Esophagus muscularis mucosa (tissue), 4 donors: Measurements from ENCODE around the gene DCDC2C. TPM values are rescaled to one million over a fixed set of nuclear protein-coding genes. Genes with fewer than 3 reads are reported as not detected.

ENCODE experiments used
- DNase-seq: peaks from one replicate; pipeline ENCODE4 v3.0.0-alpha.2; 2017; ENCODE audit errors: extremely low spot score
- H3K27ac ChIP-seq, 4 donors: fragments of 200-600 bp; sonication (generic); replicated peaks in 1 of 4; 1 replicate in 3 of 4; 2 replicates in 1 of 4; pipeline ENCODE4 v1.5.1; 2016 to 2019; ENCODE audit warnings: mild to moderate bottlenecking in 1 of 4
- H3K27me3 ChIP-seq, 4 donors: fragments of 200-600 bp; sonication (generic); one replicate each; pipeline versions ENCODE4 v1.5.1 to v1.6.0; 2016 to 2019
- H3K36me3 ChIP-seq, 4 donors: fragments of 200-600 bp; sonication (generic); one replicate each; pipeline ENCODE4 v1.5.1; 2016 to 2019
- H3K4me1 ChIP-seq, 4 donors: fragments of 200-600 bp; sonication (generic); one replicate each; pipeline ENCODE4 v1.5.1; 2016 to 2019
- H3K4me3 ChIP-seq, 4 donors: fragments of 200-600 bp; sonication (generic); 1 replicate in 2 of 4; 2 replicates in 2 of 4; pipeline ENCODE4 v1.5.1; 2016 to 2019; ENCODE audit warnings: mild to moderate bottlenecking in 4 of 4, moderate library complexity in 1 of 4
- H3K9me3 ChIP-seq, 4 donors: fragments of 200-600 bp; sonication (generic); 1 replicate in 3 of 4; 2 replicates in 1 of 4; pipeline ENCODE4 v1.5.1; 2016 to 2019
- EP300 ChIP-seq: sonication (generic); formaldehyde crosslinking; IDR thresholded peaks from one replicate; pipeline ENCODE4 v1.6.1; 2017; ENCODE audit warnings: antibody characterized with exemption
- POLR2A ChIP-seq: fragments of 450-650 bp; IDR thresholded peaks from one replicate; pipeline ENCODE4 v1.6.1; 2017; ENCODE audit warnings: antibody characterized with exemption, moderate library complexity, mild to moderate bottlenecking, low read depth
- POLR2AphosphoS5 ChIP-seq, 2 donors: sonication (generic); formaldehyde crosslinking; IDR thresholded peaks; one replicate each; pipeline ENCODE4 v1.6.1; 2017; ENCODE audit warnings: antibody characterized with exemption in 2 of 2
- WGBS: methylation state at CpG from one replicate; pipeline ENCODE4 v1.1.5; 2018; 5-methylcytosine and 5-hydroxymethylcytosine counted together
- intact Hi-C: fragments of 100-400 bp; cut with DNase I; formaldehyde crosslinking; loops from one replicate; pipeline ENCODE4 v1.15.1; 2023
- total RNA-seq, 4 donors: library from RNA; depleted of rRNA; stranded (reverse); fragments of >200 nt; gene quantifications; one replicate each; pipeline versions ENCODE4 v1.1.0 to v1.2.1, GENCODE V29; 2016
- TF ChIP-seq, protein P1 (sequence below), 3 experiments: fragments of 200-600 bp in 2 of 3; fragments of 450-650 bp in 1 of 3; sonication (generic) in 2 of 3; IDR thresholded peaks; one replicate each; pipeline ENCODE4 v1.5.1; 2017 to 2019; ENCODE audit warnings: antibody characterized with exemption in 3 of 3, mild to moderate bottlenecking in 2 of 3, moderate library complexity in 1 of 3

DCDC2C gene
- total RNA-seq, 4 donors from 2014 or later, result 0.83 TPM; not detected in 3

GRCh38 chr2:3785890-3786273, 82.5 kb downstream of the DCDC2C start:
- H3K27me3 ChIP-seq, result peaks cover 0 to 8% (median 0%) of the 10 kb centered on the region in 4 donors
- DNase-seq, result peak; percentile 53
- intact Hi-C loops, result no loop called here
- no peak overlapping the region for H3K27ac ChIP-seq
- H3K4me1 ChIP-seq, result no peaks in the 10 kb centered on the region
- no peaks in the 10 kb centered on the region for H3K9me3 ChIP-seq
- H3K4me3 ChIP-seq, result no peak overlapping the region
- no peaks in the 10 kb centered on the region for H3K36me3 ChIP-seq
- TF ChIP-seq EP300 (no peak), POLR2AphosphoS5 (IDR thresholded peaks at IDR 0.05) (no peak), POLR2A (no peak)
- TF ChIP-seq, protein P1, sequence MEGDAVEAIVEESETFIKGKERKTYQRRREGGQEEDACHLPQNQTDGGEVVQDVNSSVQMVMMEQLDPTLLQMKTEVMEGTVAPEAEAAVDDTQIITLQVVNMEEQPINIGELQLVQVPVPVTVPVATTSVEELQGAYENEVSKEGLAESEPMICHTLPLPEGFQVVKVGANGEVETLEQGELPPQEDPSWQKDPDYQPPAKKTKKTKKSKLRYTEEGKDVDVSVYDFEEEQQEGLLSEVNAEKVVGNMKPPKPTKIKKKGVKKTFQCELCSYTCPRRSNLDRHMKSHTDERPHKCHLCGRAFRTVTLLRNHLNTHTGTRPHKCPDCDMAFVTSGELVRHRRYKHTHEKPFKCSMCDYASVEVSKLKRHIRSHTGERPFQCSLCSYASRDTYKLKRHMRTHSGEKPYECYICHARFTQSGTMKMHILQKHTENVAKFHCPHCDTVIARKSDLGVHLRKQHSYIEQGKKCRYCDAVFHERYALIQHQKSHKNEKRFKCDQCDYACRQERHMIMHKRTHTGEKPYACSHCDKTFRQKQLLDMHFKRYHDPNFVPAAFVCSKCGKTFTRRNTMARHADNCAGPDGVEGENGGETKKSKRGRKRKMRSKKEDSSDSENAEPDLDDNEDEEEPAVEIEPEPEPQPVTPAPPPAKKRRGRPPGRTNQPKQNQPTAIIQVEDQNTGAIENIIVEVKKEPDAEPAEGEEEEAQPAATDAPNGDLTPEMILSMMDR (IDR thresholded peaks at IDR 0.05), result no peak
- WGBS, result 86% methylated on average over 8 of the region's 10 CpGs

DNA sequence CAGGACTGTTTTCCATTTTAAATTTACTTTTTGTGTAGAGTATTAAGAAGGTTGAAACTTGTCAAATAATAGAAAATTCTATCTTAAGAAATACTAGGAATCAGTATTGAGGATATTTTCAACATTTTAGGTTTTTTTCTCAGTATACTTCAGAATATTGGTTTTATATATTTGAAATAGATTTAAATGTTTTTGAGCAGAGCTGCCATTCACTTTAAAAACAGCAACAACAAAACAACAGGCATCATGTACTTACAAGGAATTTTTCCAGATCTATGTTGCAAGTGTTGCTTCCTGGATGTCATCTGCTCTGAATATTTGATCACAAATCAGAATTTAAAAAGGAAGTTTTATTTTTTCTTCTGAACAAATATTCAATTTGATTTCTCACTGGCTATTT, 84.4 kb downstream of the DCDC2C start:
- no peak for TF ChIP-seq EP300
- no peak for TF ChIP-seq POLR2AphosphoS5 (IDR thresholded peaks at IDR 0.05)
- no peak for TF ChIP-seq POLR2A
- TF ChIP-seq, protein P1 (IDR thresholded peaks at IDR 0.05), result no peak
- Histone ChIP-seq H3K9me3 (no peaks in the 10 kb centered on the region), H3K4me3 (no peak overlapping the region), H3K36me3 (no peaks in the 10 kb centered on the region), H3K27me3 (peaks cover 0 to 8% (median 0%) of the 10 kb centered on the region in 4 donors), H3K27ac (no peak overlapping the region), H3K4me1 (no peaks in the 10 kb centered on the region)
- no peak for DNase-seq
- intact Hi-C loops, result no loop called here

DNA sequence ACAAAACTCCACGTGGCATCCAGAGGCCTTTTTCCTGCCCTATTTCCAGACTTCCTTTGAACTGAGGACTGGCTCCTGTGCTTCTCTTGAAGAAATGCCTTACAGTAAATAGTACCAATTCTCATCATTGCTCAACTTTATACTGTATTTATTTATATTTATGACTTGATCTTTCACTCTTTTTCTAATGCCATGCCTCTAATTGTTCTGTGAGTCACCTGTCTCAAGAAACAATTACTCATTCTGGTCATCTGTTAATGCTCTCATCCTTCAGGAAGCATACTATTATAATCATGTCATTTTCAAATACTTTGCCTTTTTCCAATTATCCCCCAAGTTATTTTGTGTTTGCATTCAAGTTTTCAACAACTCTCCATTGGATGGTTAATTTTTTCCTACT, 85.9 kb downstream of the DCDC2C start:
- Histone ChIP-seq H3K27ac (no peak overlapping the region), H3K4me3 (no peak overlapping the region), H3K27me3 (peaks cover 0 to 8% (median 0%) of the 10 kb centered on the region in 4 donors), H3K36me3 (no peaks in the 10 kb centered on the region), H3K4me1 (no peaks in the 10 kb centered on the region), H3K9me3 (no peaks in the 10 kb centered on the region)
- WGBS, result 29% methylated on average over 1 of the region's 1 CpG
- no peak for DNase-seq
- intact Hi-C loops, result no loop called here
- TF ChIP-seq, protein P1 (IDR thresholded peaks at IDR 0.05), result no peak
- TF ChIP-seq POLR2AphosphoS5 (IDR thresholded peaks at IDR 0.05) (no peak), POLR2A (no peak), EP300 (no peak)

DNA sequence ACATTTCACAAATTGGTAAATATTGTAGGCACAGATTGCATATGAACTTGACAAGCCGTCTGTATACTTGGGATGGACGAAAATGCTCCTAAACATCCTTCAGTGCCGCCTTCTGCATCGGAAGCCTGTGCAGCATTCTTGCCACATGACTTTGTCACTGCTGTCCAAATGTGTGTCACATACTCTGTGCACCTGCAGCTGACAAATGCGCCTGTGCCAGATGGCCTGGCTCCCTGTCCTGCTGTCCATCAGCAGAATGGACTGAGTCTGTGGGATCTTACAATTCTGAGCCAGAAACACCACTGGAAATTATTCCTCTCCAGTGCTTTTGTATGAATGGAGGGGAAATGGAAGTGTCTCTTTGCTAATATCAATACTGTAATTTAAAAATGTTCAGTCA, 89.9 kb downstream of the DCDC2C start:
- no peak for DNase-seq
- intact Hi-C loops, result no loop called here
- TF ChIP-seq EP300, result no peak
- WGBS, result 87% methylated on average over 5 of the region's 5 CpGs
- Histone ChIP-seq H3K36me3 (no peaks in the 10 kb centered on the region), H3K27ac (no peak overlapping the region), H3K4me1 (no peaks in the 10 kb centered on the region), H3K27me3 (no peaks in the 10 kb centered on the region), H3K9me3 (no peaks in the 10 kb centered on the region), H3K4me3 (no peak overlapping the region)

DNA sequence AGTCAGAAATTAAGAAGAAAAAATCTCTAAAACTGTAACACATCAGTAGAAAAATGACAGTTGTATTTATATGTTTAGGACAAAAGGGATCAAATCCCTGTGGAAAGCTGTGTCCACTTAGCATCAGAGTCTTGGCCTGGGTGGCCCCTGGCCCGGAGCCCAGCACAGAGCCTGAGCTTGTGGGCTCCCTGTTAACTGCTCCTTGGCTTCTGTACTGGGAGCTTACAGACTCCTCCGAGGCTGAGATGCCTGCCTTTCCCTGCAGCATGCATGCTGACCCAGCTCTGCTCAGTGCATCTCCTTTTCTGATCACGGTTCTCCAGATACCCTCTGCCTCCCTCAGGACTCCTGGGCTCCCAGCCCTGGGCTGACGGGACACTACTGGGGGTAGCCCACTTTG, 98.1 kb downstream of the DCDC2C start:
- H3K27me3 ChIP-seq, result no peaks in the 10 kb centered on the region
- DNase-seq, result no peak
- no peaks in the 10 kb centered on the region for H3K36me3 ChIP-seq
- H3K9me3 ChIP-seq, result no peaks in the 10 kb centered on the region
- no peak overlapping the region for H3K27ac ChIP-seq
- WGBS, result 74% methylated on average over 4 of the region's 4 CpGs
- intact Hi-C loops, result no loop called here
- H3K4me3 ChIP-seq, result no peak overlapping the region
- TF ChIP-seq, protein P1 (IDR thresholded peaks at IDR 0.05), result no peak
- no peak for TF ChIP-seq POLR2AphosphoS5 (IDR thresholded peaks at IDR 0.05)
- TF ChIP-seq POLR2A, result no peak
- TF ChIP-seq EP300, result no peak
- H3K4me1 ChIP-seq, result no peaks in the 10 kb centered on the region
